G401.6 (cell line): Measurements from ENCODE around the gene DUS2.
"Not testable (repeated sequence)": the region's sequence is repeated elsewhere in the genome, so short reads cannot be mapped to it uniquely, and the experiment has no call there.

Experiments
- FAIRE-seq: peaks from 2 replicates; lab custom pipeline; 2012; peaks lifted over from hg19 to GRCh38; lab: Jason Lieb, UNC

DUS2 gene

GRCh38 chr16:67998779-67999688 lies 24.1 kb upstream of the DUS2 start, which contains the start of gene DPEP2:
TSS of gene DPEP2 (minus strand) at chr16:67999484. CDS start at chr16:67993212, 6,272 bp downstream.
- FAIRE-seq: not testable (repeated sequence)

GRCh38 chr16:67999985-68000384 lies 23.1 kb upstream of the DUS2 start:
- FAIRE-seq: no peak

GRCh38 chr16:68000450-68000849 lies 22.6 kb upstream of the DUS2 start:
- FAIRE-seq: no peak

- no peak for FAIRE-seq
These were observed 20.1 kb upstream of the DUS2 start for GRCh38 chr16:68003031-68003430.

- no peak for FAIRE-seq
These were observed 17.9 kb upstream of the DUS2 start for GRCh38 chr16:68005211-68005610.

- FAIRE-seq: no peak
These were observed 17.2 kb upstream of the DUS2 start for GRCh38 chr16:68005786-68006286.

- FAIRE-seq: no peak
These were observed 13.8 kb upstream of the DUS2 start for GRCh38 chr16:68009157-68009735.

- FAIRE-seq: not testable (repeated sequence)
These were observed 13.2 kb upstream of the DUS2 start for GRCh38 chr16:68009872-68010271.

GRCh38 chr16:68013440-68013839 lies 9.6 kb upstream of the DUS2 start:
- FAIRE-seq: no peak

GRCh38 chr16:68015681-68016080 lies 7.4 kb upstream of the DUS2 start, which contains the start of gene DPEP2NB:
TSS of gene DPEP2NB (minus strand) at chr16:68015911. CDS start at chr16:68015770, 141 bp downstream.
- FAIRE-seq: no peak

- FAIRE-seq: no peak
These were observed 3.9 kb upstream of the DUS2 start for GRCh38 chr16:68019167-68019680.

- FAIRE-seq: no peak
These were observed 1.6 kb upstream of the DUS2 start for GRCh38 chr16:68021490-68021889.

- FAIRE-seq: no peak
These were observed 781 bp upstream of the DUS2 start for GRCh38 chr16:68022278-68022727.

GRCh38 chr16:68028996-68029395 lies 5.9 kb downstream of the DUS2 start:
- FAIRE-seq: no peak

GRCh38 chr16:68030108-68030507 lies 7.0 kb downstream of the DUS2 start:
- not testable (repeated sequence) for FAIRE-seq

- no peak for FAIRE-seq
These were observed 8.9 kb downstream of the DUS2 start for GRCh38 chr16:68031951-68032350.

- no peak for FAIRE-seq
These were observed 10.0 kb downstream of the DUS2 start for GRCh38 chr16:68033101-68033500.

- FAIRE-seq: no peak
These were observed 12.1 kb downstream of the DUS2 start for GRCh38 chr16:68035227-68035626.

GRCh38 chr16:68037841-68038597 lies 14.9 kb downstream of the DUS2 start:
- no peak for FAIRE-seq

GRCh38 chr16:68040506-68041288 lies 17.6 kb downstream of the DUS2 start:
- peak; percentile 8 for FAIRE-seq

GRCh38 chr16:68041783-68042182 lies 18.7 kb downstream of the DUS2 start:
- FAIRE-seq: no peak
